GM21619 (cell line): ENCODE results near the gene CCDC74A.
"Not testable (repeated sequence)": the region's sequence is repeated elsewhere in the genome, so short reads cannot be mapped to it uniquely, and the experiment has no call there.

ENCODE experiments used
- ATAC-seq: cut with Tn5 transposase; IDR thresholded peaks from one replicate; pipeline ENCODE4 v1.9.1; 2021; ENCODE audit not compliant: unreplicated experiment

Gene CCDC74A

DNA sequence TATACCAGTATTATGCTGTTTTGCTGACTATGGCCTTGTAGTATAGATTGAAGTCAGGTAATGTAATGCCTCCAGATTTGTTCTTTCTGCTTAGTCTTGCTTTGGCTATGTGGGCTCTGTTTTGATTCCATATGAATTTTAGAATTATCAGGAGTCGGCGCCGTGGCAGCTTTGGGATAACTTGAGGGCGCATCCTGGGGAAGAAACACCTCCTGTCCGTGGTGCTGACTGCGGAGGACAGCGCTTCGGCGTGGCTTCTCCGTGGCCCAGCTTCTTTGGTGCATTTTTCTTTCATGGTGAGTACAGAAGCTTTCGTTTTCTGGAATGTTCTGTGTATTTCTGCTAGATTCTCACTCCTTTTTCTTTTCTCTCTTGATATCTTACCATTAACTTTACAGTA, 25.2 kb downstream of the CCDC74A start:
- ATAC-seq, result no peak

DNA sequence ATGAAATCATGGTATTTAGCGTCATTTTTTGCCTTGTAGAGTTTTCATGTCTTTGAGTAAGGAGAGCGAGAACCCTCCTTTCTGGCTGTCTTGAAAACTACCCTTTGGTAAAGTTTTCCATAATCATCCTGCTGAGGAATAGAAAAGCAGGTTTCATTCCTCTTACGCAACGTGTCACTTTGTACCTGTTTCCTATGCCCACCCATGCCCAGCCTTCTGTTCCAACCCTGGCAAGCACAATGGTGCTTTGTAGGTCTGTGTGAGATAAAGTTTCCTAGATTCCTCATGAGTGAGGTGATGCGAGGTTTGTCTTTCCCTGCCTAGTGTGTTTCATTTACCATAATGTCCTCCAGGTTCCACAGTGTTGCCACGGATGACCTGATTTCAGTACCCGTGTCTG, 29.3 kb downstream of the CCDC74A start:
- no peak for ATAC-seq

DNA sequence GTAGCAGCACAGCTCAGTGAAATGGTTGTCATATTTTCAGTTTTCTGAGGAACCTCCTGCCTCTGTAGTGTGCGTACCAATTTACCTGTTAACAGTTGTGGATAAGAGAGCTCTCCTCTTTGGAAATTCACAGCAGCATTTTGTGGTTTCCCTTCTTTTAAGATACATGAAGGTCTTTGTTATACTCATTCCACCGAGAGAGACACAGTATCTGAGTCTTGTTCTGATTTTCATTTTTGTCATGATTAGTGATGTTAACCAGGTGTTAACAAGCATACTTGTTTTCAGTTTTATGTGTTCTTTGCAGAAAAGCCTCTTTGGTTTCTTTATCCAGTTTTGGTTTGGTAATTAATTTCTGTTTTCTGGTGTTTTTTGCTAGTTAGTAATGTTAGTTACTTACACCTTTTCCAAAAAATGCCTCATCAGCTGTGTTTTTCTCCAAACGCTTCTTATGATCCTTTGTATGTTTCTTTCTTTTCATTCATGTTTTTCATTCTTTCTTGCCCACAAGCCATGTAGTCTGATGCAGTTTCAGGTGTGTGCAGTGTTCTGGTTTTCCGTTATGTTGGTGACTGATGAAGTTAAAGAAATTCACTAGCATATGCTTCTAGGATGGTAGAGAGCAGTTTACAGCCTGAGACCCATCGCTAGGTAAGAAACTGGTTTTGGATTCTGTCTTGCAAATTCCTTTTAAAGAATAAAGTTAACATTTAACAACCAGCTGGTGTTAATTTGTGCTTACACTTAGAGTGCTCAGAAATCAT, 30.1 kb downstream of the CCDC74A start:
- ATAC-seq, result peak; percentile 64

DNA sequence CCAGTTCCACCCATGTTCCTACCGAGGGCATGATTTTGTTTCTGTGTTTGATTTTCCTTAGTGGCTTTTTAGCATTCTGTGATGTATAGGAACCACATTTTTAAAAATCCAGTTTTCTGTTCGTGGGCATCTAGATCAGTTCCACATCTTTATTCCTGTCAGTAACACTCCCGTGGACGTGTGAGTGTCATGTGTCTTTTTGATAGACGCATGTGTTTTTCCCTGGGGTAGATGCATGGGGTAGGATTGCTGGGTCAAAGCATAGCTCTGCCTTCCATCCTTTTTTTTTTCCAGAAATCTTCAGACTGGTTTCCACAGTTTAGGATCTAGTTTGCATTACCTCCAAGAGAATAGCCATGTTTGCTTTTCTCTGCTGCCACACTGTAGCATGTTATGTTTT, 38.7 kb downstream of the CCDC74A start:
- no peak for ATAC-seq

DNA sequence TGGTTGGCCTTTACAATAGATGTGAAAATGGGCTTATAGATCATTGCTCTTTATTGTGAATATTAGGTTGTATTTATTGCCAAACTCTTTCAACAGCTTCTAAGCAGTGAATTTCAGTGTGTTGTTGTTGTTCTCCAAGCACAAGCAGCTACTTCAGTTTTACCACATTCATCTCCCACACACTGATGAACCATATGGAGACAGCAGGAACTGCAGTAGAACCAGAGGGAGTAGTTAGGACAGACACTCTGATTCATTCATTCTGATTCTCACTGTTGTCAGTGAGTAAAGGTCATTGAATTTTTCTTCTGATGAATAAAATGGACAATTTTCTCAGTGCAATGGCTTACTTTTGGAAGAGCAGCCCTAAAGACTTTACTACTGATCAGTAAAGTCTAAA, 40.2 kb downstream of the CCDC74A start:
- no peak for ATAC-seq

DNA sequence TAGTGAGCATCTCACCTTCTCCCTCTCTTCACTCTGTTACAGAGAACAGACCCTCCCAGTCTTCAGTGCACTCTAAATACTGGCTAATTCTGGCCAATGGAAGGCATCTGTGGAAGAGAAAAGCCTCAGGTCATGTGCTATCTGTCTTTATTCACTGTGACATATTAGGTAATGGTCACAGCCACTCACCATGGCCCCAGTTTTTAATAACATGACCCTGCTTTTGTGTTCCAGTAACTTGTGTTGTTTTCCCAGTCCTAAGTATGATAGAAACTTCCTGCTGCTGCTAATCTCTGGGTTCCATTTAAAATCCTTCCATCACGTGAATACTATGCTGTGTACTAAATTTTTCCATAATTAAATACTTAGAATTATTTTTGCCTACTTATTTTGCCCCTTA, 40.7 kb downstream of the CCDC74A start:
- ATAC-seq, result not testable (repeated sequence)

DNA sequence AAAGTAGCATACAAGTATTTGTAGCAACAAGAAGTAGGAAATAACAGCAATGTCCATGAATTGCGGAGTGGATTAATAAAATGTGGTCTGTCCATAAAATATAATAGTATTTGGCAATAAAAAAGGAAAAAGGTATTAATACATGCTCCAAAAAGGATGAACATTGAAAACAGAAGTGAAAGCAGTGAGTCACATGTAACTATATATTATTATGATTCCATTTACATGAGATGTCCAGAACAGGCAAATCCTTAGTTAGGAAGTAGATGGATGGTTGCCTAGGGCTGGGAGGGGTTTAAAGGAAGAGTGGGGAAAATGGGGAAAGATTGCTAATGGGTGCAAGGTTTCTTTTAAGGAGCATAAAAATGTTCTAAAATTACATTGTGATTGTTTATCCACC, 44.5 kb downstream of the CCDC74A start:
- ATAC-seq, result no peak

DNA sequence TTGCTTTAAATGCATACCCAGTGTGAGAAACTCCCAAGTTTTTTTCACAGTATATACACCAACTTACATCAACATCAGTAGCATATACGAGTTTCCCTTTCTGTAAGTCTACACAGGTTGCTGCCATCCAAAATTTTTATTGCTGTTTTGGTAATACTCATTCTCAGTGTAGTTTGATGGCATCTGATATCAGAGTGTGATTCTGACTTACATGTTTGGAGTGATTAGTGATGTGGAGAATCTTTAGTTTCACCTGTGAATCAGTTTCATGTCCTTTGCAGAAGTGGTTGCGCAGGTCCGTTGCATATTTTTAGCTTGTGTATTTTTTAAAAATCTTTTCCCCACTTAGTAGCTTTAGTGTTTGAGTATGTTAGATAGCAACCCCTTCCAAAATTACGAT, 50.1 kb downstream of the CCDC74A start:
- no peak for ATAC-seq

DNA sequence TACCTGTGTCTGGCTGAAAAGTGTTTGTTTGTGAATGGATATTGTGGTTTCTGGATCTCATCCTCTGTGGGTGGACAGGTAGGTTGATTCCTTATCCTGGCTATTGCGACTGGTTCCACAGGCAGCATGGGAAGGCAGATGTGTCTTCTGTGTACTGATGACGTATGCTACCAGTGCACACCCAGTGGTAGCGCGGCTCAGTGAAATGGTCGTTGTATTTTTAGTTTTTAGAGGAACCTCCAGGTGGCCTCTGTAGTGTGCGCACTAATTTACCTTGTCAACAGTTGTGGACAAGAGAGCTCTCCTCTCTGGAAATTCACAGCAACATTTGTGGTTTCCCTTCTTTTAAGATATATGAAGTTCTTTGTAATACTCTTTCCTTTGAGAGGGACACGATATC, 52.5 kb downstream of the CCDC74A start:
- no peak for ATAC-seq
